NCI-H1694 treated with DMSO at 0.1 percent for 48 hours (cell line): ENCODE results near the gene MALL.
"Not testable (repeated sequence)": the region's sequence is repeated elsewhere in the genome, so short reads cannot be mapped to it uniquely, and the experiment has no call there.

Source experiments
- DNase-seq: peaks from one replicate; lab custom pipeline; 2025; lab: John Stamatoyannopoulos, UW

The MALL gene

DNA sequence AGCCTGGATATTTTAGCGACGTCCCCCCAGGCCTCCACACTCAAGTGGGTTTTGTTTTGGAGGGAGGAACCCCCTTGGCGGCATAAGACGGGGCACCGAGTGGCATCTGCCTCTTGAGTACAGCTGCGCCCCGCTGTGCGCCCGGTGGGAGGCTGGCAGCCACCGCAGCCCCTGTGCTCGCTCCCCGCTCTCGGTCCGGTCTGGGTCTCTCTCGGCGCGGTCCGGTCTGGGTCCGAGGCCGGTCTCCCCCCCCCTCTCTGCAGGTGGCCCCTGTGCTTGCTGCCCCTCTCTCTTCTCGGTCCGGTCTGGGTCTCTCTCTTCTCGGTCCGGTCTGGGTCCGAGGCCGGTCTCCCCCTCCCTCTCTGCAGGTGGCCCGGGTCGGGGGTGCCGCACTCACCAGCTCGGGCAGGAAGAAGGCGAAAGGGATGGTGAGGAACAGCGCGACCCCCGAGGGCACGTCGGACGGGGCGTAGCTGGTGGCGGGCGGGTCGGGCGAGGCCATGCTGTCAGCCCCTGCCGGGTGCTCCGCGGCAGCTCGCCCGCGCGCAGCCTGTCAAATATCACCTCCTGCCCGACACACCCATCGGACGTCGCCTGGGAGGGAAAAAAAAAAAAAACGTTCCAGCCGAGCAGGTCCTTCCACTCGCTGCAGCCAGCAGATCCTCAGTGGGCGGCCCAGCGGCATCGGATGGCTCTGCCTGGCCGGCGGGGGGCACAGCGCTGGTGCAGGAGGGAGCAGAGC is at the start of gene MALL:
Gene MALL (minus strand): TSS at position 532 of the 742 bp plus-strand sequence. CDS start 30 bp downstream, at position 502.
- DNase-seq: no peak

- DNase-seq: peak; percentile 44
Measured at GRCh38 chr2:110157153-110157793, 41.7 kb upstream of the MALL start.

DNA sequence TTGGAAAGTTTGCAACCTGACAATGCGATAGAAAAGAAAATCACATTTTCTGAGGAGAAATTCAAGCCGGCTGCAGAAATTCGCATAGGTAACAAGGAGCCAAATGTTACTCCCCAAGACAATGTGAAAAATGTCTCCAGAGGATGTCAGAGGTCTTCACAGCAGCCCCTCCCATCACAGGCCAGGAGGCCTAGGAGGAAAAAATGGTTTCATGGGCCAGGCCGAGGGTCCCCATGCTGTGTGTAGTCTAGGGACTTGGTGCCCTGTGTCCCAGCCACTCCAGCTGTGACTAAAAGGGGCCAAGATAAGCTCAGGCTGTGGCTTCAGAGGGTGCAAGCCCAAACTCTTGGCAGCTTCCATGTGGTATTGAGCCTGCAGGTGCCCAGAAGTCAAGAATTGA is 39.2 kb upstream of the MALL start:
- DNase-seq: not testable (repeated sequence)

- not testable (repeated sequence) for DNase-seq
Measured at GRCh38 chr2:110154188-110154587, 38.6 kb upstream of the MALL start.

DNA sequence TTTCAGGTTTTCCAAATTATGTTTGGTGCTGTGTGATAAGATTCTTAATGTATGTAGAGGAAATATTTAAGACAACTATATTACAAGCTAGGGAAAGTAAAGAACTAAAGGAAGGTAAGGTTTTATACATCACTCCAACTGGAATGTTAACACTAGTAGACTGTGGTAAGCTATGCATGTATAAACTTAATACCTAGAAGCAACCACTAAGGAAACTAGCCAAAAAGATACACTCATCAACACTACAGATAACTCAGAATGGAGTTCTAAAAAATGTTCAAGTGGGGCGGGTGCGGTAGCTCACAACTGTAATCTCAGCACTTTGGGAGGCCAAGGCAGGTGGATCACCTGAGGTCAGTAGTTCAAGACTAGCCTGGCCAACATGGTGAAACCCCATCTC is 37.8 kb upstream of the MALL start:
- DNase-seq: no peak

DNA sequence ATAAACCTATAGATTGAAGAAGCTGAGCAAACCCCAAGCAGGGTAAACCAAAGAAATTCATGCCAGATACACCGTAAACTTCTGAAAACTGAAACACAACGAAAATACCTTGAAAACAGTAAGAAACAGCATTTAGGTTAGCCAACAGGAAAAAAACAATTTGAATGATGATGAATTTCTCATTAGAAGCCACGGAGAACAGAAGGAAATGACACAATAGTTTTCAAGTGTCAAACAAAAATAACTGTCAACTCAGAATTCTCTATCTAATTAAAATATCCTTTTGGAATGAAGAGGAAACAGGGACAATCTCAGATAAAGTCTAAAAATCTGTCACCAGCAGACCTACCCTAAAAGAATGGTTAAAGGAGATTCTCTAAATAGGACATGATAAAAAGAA is 37.3 kb upstream of the MALL start:
- no peak for DNase-seq

DNA sequence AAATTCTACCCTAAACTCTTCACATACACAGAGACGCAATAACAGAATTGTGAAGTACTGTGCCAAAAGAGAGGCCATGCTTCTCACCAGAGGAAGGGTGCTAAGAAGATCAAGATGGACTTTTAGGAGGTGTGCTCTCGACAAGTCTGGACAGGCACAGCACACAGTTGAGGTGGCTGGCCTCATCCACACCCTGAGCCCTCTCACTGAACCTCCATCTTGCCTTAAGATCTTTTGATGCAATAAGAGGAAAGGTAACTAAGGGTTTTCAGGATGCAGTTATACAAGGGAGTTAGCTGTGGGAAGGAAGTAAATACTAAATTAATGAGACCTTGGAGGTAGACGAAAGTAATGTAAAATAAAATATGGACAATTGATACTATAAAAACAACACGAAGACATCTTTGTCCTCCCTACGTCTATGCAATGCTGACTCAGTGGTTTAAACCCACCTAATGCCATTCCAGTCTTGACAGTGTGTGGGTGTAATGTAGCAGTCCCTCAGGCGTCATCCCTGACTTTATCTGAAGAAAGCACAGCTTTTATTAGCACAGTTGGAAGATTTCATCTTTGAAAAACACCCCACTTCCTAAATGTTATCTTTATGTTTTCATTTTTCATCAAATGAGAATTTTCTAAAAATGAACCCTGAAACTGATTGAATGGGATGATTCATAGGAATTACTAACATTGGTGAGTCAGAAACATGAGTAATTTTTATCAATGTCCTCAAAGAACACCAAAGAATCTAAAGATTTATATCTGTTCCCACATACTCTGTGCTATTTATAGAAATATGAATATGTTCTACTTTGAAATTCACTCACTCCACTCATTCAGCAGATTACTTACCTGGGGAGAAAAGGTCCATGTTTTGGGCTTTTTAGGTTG is 34.0 kb upstream of the MALL start:
- DNase-seq: no peak

DNA sequence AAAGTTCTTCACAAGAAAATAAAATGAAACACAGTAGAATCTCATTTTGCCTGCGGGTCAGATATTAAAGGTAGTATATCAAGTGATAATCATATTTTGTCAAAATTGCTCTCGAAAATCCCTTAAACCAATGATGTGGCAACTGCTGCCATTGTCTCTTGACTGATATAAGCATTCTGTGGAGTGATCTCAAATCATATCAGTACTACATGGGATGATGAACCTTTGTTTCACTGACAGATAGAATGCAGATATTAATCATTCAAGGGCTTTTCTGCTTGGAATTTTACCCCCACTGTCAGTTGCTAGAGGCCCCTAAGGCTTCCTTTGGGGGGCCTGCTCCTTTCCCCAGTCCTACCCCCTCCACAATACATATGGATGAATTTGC is 31.3 kb upstream of the MALL start:
- DNase-seq: no peak

DNA sequence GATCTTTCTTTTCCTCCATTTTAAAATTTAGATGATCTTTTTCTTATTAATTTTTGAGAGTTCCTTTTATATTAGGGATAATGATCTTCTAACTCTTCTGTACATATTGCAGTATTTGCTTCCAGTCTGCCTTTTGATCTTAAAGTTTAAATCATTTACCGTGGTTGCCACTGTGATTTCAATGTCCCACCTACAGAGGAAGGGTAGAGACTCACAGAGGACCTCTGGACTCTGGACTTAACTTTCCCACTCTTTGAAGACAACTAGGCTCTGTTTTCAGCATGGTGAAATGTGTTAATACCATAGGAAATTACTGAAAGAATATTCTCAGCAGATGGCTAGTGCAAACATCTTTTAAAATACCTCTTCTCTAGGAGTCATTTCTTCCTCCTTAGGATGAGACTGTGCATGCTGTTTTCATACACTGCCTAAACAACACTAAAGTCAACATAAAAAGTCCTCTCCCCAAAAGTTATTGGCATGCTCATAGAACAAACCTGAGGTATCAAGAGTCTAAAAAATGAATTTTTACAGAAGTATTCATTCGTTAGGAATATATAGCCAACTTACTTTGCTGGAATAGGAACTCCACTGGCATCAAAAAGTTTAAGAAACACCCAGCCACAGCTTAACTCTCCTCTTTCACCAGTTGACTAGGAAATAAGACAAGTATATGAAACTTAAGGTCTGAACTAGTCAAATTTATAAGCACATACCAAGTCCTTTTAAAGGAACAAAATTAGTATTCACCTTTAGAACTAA is 30.7 kb upstream of the MALL start:
- no peak for DNase-seq

DNA sequence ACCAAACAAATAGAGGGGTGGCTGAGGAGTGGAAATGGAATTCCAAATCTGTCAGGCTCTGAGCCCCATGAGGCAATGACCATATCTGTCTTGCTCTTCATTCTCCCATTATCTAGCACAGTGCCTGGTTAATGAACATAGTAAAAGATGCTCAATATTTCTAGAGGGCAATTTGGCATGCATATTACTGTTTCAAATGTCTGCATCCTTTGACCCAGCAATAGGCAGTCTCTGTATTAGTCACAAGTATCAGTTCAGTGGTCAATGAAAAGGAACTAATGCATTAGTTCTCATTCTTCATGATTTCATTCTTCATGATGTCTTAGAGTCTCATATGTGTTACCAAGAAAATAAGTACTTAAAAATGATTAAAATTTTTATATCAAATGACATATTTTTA is 28.4 kb upstream of the MALL start:
- no peak for DNase-seq

DNA sequence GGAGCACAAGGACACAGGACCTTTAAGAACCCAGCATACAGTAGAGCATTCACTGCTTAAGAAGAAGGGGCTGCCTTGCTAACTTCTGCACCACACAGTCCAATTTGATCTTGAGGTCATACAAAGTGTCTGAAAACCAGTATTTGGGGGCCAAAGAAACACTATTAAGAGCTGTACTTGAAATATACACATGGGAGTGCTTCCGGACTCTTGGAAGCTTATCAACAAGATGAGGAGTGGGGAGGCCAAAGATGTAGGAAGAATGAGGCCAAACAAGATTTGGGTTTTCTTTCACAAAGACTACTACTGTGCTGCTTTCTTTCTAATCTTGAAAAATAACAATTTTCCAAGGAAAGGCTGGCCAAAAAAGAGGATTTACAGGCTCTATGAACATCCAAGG is 24.8 kb upstream of the MALL start:
- DNase-seq: no peak

DNA sequence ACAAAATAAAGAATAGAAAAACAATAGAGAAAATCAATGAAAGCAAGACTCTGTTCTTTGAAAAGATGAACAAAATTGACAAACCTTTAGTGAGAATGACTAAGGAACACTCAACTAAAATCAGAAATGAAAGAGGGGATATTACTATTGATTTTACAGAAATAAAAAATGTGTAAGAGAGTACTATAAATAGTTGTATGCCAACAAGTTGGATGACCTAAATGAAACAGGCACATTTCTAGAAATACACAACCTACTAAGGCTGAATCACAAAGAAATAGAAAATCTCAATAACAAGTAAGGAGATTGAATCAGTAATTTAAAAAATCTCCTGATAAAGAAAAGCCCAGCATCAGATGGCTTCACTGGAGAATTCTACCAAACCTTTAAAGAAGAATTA is 18.4 kb upstream of the MALL start:
- DNase-seq: no peak

DNA sequence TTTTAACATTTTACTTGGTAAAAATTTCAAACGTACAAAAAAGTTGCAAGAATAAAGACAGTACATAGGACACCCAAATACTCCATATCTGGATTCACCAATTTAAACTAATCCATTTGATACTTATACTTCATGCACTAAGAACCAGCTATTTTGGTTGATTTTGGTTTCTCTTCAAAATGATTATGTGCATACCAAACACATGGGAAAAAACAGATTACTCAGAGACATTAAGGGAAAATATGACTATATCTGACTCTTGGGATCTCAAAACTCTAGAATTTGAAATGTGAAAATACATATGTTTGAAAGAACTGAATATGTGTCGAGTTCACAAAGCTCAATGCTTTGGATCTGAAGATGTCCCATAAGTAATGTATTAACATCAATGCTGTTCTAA is 15.5 kb upstream of the MALL start:
- DNase-seq: no peak

DNA sequence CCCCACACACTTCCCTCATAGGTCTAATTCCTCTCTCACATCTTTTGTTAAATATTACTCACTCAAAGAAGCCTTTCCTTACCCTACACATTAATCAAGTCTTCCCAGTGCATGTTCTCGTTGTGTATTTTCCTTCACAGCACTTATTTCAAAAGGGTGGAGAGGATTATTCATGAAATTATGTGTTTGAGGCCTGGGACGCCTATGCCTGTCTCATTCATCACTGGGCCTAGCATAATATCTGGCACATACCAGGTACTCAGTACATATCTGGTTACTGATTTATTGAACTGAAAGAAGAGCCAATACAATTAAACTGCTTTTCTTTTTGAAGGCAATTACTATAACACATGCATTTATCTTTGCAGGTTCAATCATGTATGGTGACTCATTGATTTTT is 15.1 kb upstream of the MALL start:
- DNase-seq: no peak

DNA sequence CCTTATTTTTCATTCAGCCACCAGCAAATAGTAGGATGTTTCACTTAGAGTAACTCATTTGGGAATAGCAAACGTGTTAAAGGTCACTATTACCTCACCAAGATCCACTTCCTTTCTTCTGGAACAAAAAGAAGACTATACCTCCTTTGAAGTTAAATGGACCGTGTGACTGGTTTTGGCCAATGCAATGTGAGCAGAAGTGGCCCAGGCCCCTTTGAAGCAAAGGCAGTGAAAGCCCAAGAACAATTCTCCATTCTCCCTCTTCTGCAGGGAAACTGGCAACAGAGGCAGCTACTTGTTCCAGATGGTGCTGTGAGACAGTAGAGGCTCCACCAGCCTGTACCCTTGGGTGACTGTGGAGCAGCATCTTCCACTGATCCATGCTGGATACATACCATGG is 11.3 kb upstream of the MALL start:
- DNase-seq: no peak

- DNase-seq: no peak
Measured at GRCh38 chr2:110126086-110126773, 10.6 kb upstream of the MALL start.

DNA sequence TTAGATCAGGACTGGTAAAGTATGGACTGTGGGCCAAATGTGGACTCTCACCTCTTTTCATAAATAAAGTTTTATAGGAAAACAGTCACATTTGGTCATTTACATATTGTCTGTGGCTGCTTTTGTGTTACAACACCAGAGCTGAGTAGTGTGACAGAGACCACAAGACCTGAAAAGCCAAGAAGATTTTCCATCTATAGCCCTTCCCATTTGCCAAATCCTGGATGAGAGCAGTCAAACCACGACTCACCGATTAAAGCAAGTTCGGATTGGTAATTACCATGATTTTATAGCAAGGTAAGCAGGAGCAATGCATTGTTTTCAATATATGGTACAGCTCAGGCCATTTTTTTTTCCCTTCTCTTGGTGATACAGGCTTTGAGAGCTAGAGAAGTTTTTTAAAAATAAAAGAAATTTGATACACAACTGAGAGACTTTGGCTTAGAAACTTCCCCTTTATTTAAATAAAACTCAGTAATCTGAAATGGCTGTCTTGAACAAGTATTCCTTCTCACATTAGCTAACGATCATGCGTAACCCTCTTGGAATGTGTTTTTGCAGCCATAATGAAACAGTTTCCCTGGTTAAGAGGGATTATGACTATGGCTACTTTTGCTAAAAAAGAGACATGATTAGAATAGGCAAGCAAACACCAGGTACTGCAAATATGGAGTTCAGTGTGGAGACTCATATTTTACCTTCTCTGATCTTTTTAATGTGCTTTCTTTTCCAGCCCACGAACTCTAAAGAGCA is 9.5 kb upstream of the MALL start:
- no peak for DNase-seq

DNA sequence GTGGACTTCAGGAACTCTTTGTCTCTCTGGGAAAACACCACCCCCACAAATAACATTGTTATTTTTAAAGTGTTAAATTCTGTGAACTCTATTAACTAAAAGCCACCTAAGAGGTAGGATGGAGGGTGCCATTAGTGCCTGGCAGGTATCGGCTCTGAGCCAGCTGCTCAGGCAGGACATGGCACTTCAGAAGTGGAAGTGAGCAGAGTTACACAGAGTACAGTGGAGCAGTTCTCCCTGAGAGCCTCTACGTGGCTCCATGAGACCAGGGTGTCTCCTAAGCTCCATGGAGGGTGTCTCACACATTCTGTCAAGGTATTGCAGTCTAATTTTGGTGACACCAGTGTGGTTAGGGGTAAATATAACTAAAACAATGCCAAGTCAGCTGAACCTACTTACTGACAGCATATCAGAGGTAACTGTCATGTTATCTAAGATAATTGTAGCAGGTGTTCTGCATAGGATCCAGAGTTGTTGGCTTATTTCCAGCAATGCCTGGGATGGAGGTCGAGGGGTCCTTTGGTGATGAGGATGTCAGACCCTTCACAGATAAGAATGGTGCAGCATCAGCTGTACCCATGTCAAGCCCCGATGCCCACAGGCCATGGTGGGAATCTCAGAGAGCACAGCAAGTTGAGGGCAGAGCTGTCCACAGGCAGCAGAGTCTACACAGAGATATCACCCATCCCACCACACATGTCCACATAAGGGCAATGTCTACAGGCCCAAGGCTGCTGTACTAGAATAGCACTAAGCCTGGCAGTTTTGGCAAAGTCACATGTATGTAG is 8.6 kb upstream of the MALL start:
- no peak for DNase-seq

- no peak for DNase-seq
Measured at GRCh38 chr2:110121592-110121991, 6.0 kb upstream of the MALL start.

- DNase-seq: no peak
Measured at GRCh38 chr2:110121052-110121334, 5.4 kb upstream of the MALL start.
